HL-60/S4 treated with phorbol 12-myristate 13-acetate at 8.2 ng/mL for 4 days and 3 days (cell line): ENCODE results near the gene ZNF385B.
"Not testable (repeated sequence)": the region's sequence is repeated elsewhere in the genome, so short reads cannot be mapped to it uniquely, and the experiment has no call there.

Source experiments
- in situ Hi-C: fragments of 300-500 bp; cut with MboI; formaldehyde crosslinking; loops from 2 replicates; pipeline ENCODE4 v1.15.0; 2022; ENCODE audit warnings: low sequenced_read_pairs

ZNF385B gene

DNA sequence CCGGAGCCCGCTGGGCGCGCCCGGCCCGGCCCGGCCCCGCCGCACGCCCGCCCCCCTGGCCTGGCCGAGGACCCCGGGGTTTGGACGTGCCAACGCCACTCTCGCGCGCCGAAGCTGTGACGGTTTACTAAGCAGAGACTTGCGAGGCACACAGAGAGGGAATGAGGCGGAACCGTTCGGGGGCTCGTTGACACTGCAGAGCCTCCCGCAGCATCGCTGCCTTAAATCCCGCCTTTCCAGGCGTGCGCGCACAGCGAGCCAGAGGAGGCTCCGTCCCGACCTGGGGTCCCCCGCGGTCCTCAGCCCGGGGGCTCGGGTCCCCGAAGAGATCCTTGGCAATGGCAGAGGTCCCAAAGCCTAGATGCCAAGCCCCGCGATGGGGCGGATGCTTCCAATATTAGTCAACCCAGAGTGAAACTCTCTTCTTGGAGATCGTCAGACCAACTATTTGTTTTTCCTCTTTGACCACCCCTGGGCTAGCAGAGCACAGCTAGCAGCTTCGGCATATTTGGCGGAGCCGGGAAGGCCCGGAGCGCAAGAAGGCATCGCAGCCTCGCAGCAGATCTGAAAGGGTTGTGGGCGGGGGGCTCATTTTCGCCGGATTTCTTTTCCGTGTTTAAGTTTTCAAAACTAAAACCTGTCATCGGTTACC is at the start of gene ZNF385B:
TSS of gene ZNF385B (minus strand) at position 197 of the 652 bp plus-strand sequence.
- in situ Hi-C loops: no loop called here

- in situ Hi-C loops: no loop called here
Measured at GRCh38 chr2:179910735-179911113, 49.3 kb upstream of the ZNF385B start.

- in situ Hi-C loops: no loop called here
Measured at GRCh38 chr2:179909845-179910734, 48.7 kb upstream of the ZNF385B start.

- in situ Hi-C loops: no loop called here
Measured at GRCh38 chr2:179900655-179901054, 39.2 kb upstream of the ZNF385B start.

GRCh38 chr2:179899666-179900065 is 38.3 kb upstream of the ZNF385B start:
- in situ Hi-C loops: no loop called here

- in situ Hi-C loops: no loop called here
Measured at GRCh38 chr2:179898873-179899272, 37.5 kb upstream of the ZNF385B start.

DNA sequence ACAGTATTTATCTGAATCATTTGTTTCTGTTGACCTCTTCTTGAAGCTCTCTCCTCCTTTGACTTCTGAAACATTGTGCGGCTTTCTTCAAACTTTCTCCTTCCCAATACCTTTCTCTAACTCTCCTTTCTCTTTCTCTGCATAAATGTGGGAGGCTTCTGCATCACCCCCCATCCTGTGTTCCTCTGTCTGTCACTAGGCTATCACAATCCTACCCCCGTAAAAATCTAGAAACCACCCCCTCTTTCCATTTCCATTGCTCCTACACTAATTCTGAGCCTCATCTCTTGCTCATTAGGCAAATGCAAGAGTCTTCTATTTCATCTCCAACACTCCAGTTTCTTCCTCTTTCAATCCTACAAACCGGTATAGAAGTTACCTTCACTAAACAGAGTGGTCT is 32.2 kb upstream of the ZNF385B start:
- in situ Hi-C loops: no loop called here

DNA sequence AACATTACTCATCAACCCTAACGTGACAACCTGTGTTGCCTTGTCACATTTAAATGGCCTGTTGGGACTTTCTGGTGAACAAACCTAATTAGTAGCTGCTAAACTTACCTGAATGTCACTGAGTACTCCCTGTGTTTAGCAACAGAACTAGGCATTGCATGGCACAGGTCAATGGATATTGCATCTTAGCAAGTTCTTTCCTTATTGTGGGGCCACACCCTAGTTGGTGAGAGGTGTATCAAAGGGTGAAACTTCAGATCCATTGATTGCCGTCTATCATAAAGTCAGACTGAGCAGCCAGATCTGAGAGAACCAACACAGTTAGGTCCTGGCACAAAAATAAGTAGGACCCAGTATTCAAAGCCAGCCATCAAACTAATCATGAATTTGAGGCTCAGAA is 29.8 kb upstream of the ZNF385B start:
- in situ Hi-C loops: no loop called here

DNA sequence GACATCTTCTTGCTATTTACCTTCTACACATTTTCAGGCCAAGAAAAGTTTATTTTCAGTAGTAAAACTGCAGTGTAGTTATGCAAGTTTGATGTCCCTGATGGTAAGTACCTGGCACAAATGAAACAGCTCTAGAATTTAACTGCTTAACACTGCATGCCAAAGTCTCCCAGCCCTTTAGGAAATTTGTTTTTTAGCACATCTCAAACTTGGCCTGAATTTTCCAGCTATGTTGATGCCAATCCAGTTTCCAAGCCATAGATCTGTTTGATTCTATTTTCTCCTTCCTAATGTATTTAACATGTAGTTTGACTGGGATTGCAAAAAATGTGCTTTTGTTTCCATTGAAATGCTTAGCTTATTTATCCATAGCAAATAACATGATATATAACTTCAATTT is 29.3 kb upstream of the ZNF385B start:
- in situ Hi-C loops: no loop called here

GRCh38 chr2:179888642-179889041 is 27.2 kb upstream of the ZNF385B start:
- in situ Hi-C loops: not testable (repeated sequence)

DNA sequence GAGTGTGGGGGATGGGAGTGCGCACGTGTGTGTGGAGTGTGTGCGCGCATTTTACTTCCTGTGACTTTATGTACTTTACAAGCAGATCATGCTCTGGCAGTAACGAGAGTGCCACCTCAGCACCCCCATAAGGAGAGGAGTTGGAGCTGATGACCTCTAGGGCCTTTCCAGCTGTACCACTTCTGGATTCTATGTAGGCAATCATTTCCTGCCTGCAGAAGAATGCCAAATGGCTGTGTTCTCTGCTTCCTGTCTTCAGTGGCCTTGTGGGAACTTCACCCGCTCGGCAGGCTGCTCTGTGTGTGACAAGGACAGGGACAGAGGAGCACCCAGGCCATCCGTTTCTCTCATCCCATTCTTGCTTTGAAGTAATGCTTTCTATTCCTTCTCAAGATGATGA is 22.8 kb upstream of the ZNF385B start:
- in situ Hi-C loops: no loop called here

GRCh38 chr2:179882851-179883806 is 21.7 kb upstream of the ZNF385B start:
- in situ Hi-C loops: no loop called here

DNA sequence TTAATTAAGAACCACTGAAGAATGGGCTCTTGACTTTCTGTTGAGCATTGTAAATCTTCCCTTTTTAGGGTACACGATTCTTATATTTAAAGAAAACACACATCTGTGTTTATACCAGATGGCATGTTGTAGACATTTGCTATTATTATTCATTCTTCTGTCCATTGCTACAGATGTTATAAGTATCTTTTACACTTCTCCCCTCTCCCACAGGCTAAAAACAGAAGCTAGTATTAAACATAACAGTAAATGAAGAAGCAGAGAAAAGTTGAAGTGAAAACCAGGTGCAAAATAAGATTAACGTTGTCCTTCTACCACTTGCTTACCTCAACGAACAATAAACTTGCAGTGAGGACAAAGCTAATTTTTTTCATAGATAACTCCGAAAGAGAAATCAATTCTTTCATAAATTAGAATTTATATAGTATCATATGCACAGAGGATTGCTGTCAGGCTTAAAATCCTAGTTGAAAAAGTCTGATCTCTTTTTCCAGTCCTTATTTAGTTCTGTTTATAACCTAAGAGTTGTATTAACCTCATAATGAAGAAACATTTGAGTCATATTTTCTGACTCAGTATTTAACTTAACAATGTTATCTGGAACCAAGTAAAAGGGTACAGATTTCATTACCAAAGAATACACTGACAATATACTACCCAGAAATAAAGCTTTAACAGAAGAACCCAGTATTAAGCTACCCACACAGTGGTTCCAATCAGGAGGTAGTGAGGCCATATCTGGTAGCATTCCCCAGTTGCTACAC is 16.4 kb upstream of the ZNF385B start:
- in situ Hi-C loops: no loop called here

DNA sequence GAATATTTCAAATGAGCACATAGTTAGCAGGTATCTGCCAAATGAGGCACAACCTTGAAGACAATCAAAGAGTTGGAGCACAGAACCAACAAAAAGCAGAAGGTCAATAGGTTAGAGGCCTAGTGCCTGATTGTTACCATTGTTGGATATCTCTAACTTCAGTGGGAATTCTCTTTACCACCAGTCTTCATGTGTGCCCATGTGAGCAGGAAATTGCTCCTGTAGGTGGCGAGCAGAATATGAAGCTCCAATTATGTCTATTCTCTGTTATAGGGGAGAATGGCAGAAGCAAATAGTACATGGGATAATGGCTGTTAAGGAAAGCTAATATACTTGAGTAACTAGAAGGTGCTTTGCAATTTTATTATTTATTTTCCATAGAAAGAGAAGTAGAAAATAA is 14.9 kb upstream of the ZNF385B start:
- in situ Hi-C loops: no loop called here

- in situ Hi-C loops: no loop called here
Measured at GRCh38 chr2:179875864-179876263, 14.5 kb upstream of the ZNF385B start.

GRCh38 chr2:179862898-179863458 is 1.6 kb upstream of the ZNF385B start:
- in situ Hi-C loops: no loop called here

DNA sequence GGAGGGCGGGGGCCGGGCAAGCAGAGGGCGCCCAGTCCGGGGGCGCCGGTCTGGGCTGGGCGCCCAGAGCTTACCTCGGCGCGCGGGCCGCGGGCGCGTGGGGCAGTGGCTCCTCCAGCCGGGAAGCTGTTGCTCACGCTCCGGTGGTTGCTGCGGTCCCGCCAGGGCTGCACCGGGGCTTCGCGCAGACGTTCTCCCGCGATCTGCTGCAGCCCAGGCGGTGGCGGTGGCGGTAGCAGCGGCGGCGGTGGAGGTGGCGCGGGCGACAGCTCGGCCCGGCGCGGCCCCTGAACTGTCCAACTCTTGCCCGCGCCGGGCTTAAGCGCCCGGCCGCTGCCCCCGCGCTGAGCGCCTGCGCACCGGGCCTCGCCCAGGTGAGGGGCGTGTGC is 391 bp downstream of the ZNF385B start:
- in situ Hi-C loops: no loop called here

GRCh38 chr2:179860255-179861026 is 971 bp downstream of the ZNF385B start:
- in situ Hi-C loops: no loop called here

- in situ Hi-C loops: no loop called here
Measured at GRCh38 chr2:179859523-179859922, 1.9 kb downstream of the ZNF385B start.
